EH (cell line): Measurements from ENCODE around the gene COA8.
A peak's percentile ranks its signal among the peaks of the same experiment; 100 is the strongest.

ENCODE experiments used
- DNase-seq: peaks from one replicate; pipeline ENCODE4 v3.0.0-alpha.2; 2015; ENCODE audit warnings: low read depth

The COA8 gene

GRCh38 chr14:103537175-103537990 lies 25.4 kb upstream of the COA8 start:
- no peak for DNase-seq

- DNase-seq: no peak
Measured at GRCh38 chr14:103538291-103539055, 24.3 kb upstream of the COA8 start.

GRCh38 chr14:103539056-103539825 lies 23.5 kb upstream of the COA8 start:
- DNase-seq: no peak

GRCh38 chr14:103540821-103541708 lies 21.7 kb upstream of the COA8 start:
- no peak for DNase-seq

GRCh38 chr14:103541709-103542604 lies 20.8 kb upstream of the COA8 start:
- no peak for DNase-seq

GRCh38 chr14:103542605-103543088 lies 20.1 kb upstream of the COA8 start:
- peak; percentile 40 for DNase-seq

GRCh38 chr14:103543140-103543539 lies 19.6 kb upstream of the COA8 start:
- DNase-seq: no peak

- DNase-seq: no peak
Measured at GRCh38 chr14:103543721-103544387, 18.9 kb upstream of the COA8 start.

- no peak for DNase-seq
Measured at GRCh38 chr14:103544388-103545218, 18.2 kb upstream of the COA8 start.

GRCh38 chr14:103545219-103545914 lies 17.4 kb upstream of the COA8 start:
- DNase-seq: no peak

- DNase-seq: no peak
Measured at GRCh38 chr14:103545915-103546651, 16.7 kb upstream of the COA8 start.

GRCh38 chr14:103546652-103547454 lies 15.9 kb upstream of the COA8 start:
- DNase-seq: peak; percentile 55

GRCh38 chr14:103547455-103547940 lies 15.3 kb upstream of the COA8 start:
- DNase-seq: no peak

GRCh38 chr14:103547941-103548462 lies 14.8 kb upstream of the COA8 start:
- no peak for DNase-seq

GRCh38 chr14:103548463-103549351 lies 14.1 kb upstream of the COA8 start:
- no peak for DNase-seq
